Right lobe of liver (tissue), 6 donors: Measurements from ENCODE around the gene OLFM2. TPM values are rescaled to one million over a fixed set of nuclear protein-coding genes. Genes with fewer than 3 reads are reported as not detected.

Experiments used
- ATAC-seq, 4 donors: fragments of 200-7000 bp; cut with Tn5 transposase; one replicate each; pipeline ENCODE4 v1.9.1; 2020; ENCODE audit warnings: mild to moderate bottlenecking in 4 of 4, moderate library complexity in 4 of 4
- DNase-seq, 3 donors: peaks; one replicate each; pipeline ENCODE4 v3.0.0-alpha.2; 2020
- H3K27ac ChIP-seq, 3 donors: fragments of 200-600 bp; one replicate each; pipeline ENCODE4 v1.8.0; 2022
- H3K27me3 ChIP-seq, 2 donors: fragments of 200-600 bp; one replicate each; pipeline ENCODE4 v1.8.0; 2022
- H3K36me3 ChIP-seq, 4 donors: fragments of 200-600 bp; sonication (generic) in 1 of 4; one replicate each; pipeline versions ENCODE4 v1.5.1 to v1.8.0; 2017 to 2022; ENCODE audit warnings: control low read depth in 1 of 4
- H3K4me1 ChIP-seq, 4 donors: fragments of 200-600 bp; sonication (generic) in 1 of 4; one replicate each; pipeline versions ENCODE4 v1.5.1 to v1.8.0; 2017 to 2022; ENCODE audit warnings: control low read depth in 1 of 4
- H3K4me3 ChIP-seq, 3 donors: fragments of 200-600 bp; one replicate each; pipeline ENCODE4 v1.8.0; 2022
- H3K9me3 ChIP-seq, 4 donors: fragments of 200-600 bp; sonication (generic) in 1 of 4; one replicate each; pipeline versions ENCODE4 v1.5.1 to v1.8.0; 2017 to 2022; ENCODE audit warnings: control low read depth in 1 of 4
- POLR2A ChIP-seq: fragments of 450-650 bp; IDR thresholded peaks from one replicate; pipeline ENCODE4 v1.6.1; 2017; ENCODE audit warnings: antibody characterized with exemption, mild to moderate bottlenecking
- WGBS: methylation state at CpG from one replicate; pipeline ENCODE4 v1.1.6; 2018; ENCODE audit warnings: low coverage, low lambda C conversion rate; ENCODE audit not compliant: insufficient coverage; ENCODE audit errors: missing lambda C conversion rate; 5-methylcytosine and 5-hydroxymethylcytosine counted together
- intact Hi-C, 2 donors: fragments of 100-400 bp; cut with DNase I; formaldehyde crosslinking; loops; one replicate each; pipeline versions ENCODE4 v1.11.2 to v1.14.1; 2022
- total RNA-seq, 6 experiments: library from RNA; depleted of rRNA in 2 of 6; stranded (reverse); fragments of >200 nt in 2 of 6; fragmentation: NEBNext Ultra II Directional in 3 of 6; extraction: Animal tissue kit (Norgen Biotek cat#: 25700) in 3 of 6; gene quantifications; one replicate each; pipeline versions ENCODE4 v1.1.0 to v1.2.4, GENCODE V29; 2016 to 2023
- TF ChIP-seq, protein P1 (sequence below), 4 donors: fragments of 200-600 bp in 3 of 4; fragments of 450-650 bp in 1 of 4; IDR thresholded peaks; one replicate each; pipeline versions ENCODE4 v1.5.1 to v1.8.0; 2016 to 2022; ENCODE audit warnings: antibody characterized with exemption in 4 of 4, mild to moderate bottlenecking in 2 of 4
- donor health status: DM: no; HTN: yes; CAD: no.
- donor health status: DM: no; HTN: no; CAD: no.
- donor health status: DM: no; HTN: no; CAD: no.
- donor health status: DM: no; HTN: yes; CAD: no.
- donor health status: DM: no; HTN: yes; CAD: no.

Gene OLFM2
- total RNA-seq, 6 experiments from 2014 or later, result 3.8 to 72.5 (median 31.8) TPM

DNA sequence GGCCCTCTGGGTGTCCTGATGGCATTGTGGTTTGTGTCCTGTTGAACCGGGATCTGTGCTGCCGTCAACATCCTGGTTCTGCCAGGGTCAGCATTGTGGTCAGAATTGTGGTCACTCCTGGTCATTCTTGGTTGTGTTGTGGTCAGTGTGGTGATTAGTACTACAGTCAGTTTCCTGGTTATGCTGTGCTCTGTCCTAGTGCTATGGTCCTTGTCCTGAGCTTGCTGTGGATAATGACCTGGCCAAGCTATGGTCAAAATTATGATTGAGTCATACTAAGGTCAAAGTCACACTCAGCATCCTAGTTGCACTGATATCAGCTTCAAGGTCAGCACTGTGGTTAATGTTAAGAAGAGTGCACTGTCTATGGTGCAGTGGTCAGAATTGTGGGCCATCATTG, 4.5 kb upstream of the OLFM2 start:
- no peak overlapping the region for H3K27ac ChIP-seq
- ATAC-seq, result peak; percentile 52 to 86 (median 66)
- H3K9me3 ChIP-seq, result no peaks in the 10 kb centered on the region
- H3K4me3 ChIP-seq, result no peak overlapping the region
- H3K27me3 ChIP-seq, result no peaks in the 10 kb centered on the region
- TF ChIP-seq, protein P1, sequence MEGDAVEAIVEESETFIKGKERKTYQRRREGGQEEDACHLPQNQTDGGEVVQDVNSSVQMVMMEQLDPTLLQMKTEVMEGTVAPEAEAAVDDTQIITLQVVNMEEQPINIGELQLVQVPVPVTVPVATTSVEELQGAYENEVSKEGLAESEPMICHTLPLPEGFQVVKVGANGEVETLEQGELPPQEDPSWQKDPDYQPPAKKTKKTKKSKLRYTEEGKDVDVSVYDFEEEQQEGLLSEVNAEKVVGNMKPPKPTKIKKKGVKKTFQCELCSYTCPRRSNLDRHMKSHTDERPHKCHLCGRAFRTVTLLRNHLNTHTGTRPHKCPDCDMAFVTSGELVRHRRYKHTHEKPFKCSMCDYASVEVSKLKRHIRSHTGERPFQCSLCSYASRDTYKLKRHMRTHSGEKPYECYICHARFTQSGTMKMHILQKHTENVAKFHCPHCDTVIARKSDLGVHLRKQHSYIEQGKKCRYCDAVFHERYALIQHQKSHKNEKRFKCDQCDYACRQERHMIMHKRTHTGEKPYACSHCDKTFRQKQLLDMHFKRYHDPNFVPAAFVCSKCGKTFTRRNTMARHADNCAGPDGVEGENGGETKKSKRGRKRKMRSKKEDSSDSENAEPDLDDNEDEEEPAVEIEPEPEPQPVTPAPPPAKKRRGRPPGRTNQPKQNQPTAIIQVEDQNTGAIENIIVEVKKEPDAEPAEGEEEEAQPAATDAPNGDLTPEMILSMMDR (IDR thresholded peaks at IDR 0.05), result no peak
- TF ChIP-seq POLR2A, result no peak
- peaks cover 0 to 9% (median 0%) of the 10 kb centered on the region in 4 donors for H3K4me1 ChIP-seq
- intact Hi-C loops, result no loop called here
- H3K36me3 ChIP-seq, result no peaks in the 10 kb centered on the region
- 38% methylated on average over 2 of the region's 2 CpGs for WGBS
- DNase-seq, result no peak

DNA sequence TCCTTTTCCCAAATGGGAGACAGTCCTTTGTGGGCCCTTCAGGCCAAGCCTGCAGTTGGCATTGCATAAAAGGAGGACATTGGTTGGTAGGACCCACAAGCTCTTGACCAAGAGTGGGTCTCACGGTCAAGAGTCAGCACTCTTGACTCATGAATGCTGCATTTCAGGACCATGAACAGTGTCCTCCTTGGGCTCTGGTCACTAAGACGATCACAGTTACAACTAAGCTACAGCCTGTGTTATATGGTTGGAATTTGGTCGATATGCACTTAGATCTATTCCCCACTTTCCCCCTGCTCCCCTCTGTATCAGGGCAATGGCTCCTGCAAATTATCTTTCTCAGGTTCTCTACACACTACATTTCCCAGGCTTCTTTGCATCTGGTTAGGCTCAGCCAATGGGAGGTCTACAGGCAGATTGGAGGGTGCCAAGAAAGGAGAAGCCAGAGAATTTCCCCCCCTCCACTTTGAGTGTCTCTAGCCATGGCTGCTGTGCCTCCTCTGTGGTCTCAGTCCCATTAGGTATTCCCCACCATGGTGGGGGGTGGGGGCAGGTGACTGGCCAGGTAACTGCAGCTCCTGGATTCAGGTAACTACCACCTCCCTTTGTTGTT, 3.1 kb upstream of the OLFM2 start:
- H3K27me3 ChIP-seq, result no peaks in the 10 kb centered on the region
- no peaks in the 10 kb centered on the region for H3K9me3 ChIP-seq
- ATAC-seq (no peak), DNase-seq (no peak)
- TF ChIP-seq POLR2A, result no peak
- TF ChIP-seq, protein P1 (IDR thresholded peaks at IDR 0.05), result no peak
- no peak overlapping the region for H3K27ac ChIP-seq
- WGBS, result 69% methylated on average over 2 of the region's 3 CpGs
- no peak overlapping the region for H3K4me3 ChIP-seq
- H3K36me3 ChIP-seq, result no peaks in the 10 kb centered on the region
- intact Hi-C loops, result loop anchor here in 1 of 2 donors (10.0 kb wide), 1 partner anchor 85 kb away; no protein-coding TSS in a partner anchor
- H3K4me1 ChIP-seq, result peaks cover 0 to 15% (median 2%) of the 10 kb centered on the region in 4 donors

DNA sequence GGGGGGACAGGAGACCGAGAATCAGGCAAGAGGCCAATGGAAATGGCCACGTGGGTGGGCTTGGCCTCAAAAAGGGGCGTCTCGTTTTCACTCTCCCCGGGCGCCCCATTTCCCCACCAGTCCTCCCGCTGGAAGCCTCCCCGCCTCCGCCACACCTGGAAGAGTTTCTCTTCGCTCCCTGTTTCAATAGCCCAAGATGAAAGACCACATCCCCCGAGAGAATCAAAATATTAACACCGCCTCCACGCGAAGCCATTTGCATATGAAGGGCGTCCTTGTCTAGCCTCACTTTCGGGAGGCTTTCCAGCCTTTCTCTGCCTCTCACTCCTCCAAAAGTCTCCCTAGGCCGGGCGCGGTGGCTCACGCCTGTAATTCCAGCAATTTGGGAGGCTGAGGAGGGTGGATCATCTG, 691 bp upstream of the OLFM2 start:
- DNase-seq (no peak), ATAC-seq (no peak)
- Histone ChIP-seq H3K27ac (no peak overlapping the region), H3K4me3 (no peak overlapping the region), H3K9me3 (no peaks in the 10 kb centered on the region), H3K27me3 (no peaks in the 10 kb centered on the region), H3K4me1 (peaks cover 0 to 15% (median 2%) of the 10 kb centered on the region in 4 donors), H3K36me3 (no peaks in the 10 kb centered on the region)
- intact Hi-C loops, result loop anchor here in 1 of 2 donors (10.0 kb wide), 1 partner anchor 88 kb away; no protein-coding TSS in a partner anchor
- no peak for TF ChIP-seq POLR2A
- TF ChIP-seq, protein P1 (IDR thresholded peaks at IDR 0.05), result no peak
- 20% methylated on average over 18 of the region's 20 CpGs for WGBS

DNA sequence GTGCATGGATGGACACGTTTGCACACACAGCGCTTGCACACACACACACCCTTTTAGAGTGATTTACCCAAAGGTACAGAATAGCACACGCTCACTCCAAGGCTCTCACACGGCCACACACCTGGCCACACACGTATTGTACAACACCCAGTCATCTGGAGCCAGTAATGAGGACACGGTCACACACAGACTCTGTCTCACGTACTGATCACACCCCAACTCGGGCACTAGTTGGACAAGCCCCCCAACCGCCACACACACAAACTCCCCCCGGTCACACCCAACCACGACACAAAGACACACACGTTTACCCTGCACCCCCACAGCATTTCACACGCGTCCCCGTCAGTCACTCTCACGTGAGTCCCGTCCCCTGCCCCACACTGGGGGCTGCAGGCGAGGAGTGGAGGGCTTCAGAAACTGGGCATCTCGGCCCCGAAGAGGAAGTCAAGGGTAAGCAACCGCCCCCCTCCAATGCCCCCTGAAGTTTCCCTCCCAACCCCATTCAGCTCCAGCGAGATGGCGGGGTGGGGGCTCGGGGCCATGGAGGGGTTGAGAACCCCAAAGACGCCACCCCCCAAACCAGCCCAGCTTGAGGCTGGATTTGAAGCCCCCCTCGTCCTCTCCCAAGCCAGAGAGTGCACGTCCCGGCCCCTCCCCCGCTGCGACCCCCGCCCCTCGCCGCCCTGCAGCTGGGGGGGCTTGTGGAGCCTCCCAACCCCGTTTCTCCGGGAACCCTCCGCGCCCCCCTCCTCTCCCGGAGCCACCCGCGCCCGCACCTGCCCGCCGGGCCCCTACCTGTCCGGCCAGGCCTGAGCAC, 599 bp downstream of the OLFM2 start:
- 1% methylated on average over 17 of the region's 44 CpGs for WGBS
- Histone ChIP-seq H3K9me3 (no peaks in the 10 kb centered on the region), H3K4me3 (peak overlapping the region; percentile 23 to 51 (median 38)), H3K4me1 (peaks cover 0 to 15% (median 2%) of the 10 kb centered on the region in 4 donors), H3K27ac (no peak overlapping the region), H3K27me3 (no peaks in the 10 kb centered on the region), H3K36me3 (no peaks in the 10 kb centered on the region)
- DNase-seq (no peak), ATAC-seq (peak; percentile 35 to 40 (median 38))
- TF ChIP-seq, protein P1 (IDR thresholded peaks at IDR 0.05), result no peak
- TF ChIP-seq POLR2A, result no peak
- intact Hi-C loops, result loop anchor here in 1 of 2 donors (10.0 kb wide), 1 partner anchor 89 kb away; no protein-coding TSS in a partner anchor
